Measurements from ENCODE around the gene KRT32.

- no peak for TF ChIP-seq CTCF (conservative IDR thresholded peaks at IDR 0.05; ENCODE audit: low read depth, low read length)
- TF ChIP-seq EZH2 (IDR thresholded peaks at IDR 0.05; ENCODE audit: borderline replicate concordance, low read depth, low read length, poor library complexity, severe bottlenecking), result no peak
Measured at GRCh38 chr17:41476866-41477815, 10.0 kb upstream of the KRT32 start.
